Right ventricle myocardium inferior (tissue), 1 donor: ENCODE data around the gene KCNJ12. TPM values are rescaled to one million over a fixed set of nuclear protein-coding genes. Genes with fewer than 3 reads are reported as not detected.
A peak's percentile ranks its signal among the peaks of the same experiment; 100 is the strongest.
"Not testable (repeated sequence)": the region's sequence is repeated elsewhere in the genome, so short reads cannot be mapped to it uniquely, and the experiment has no call there.

Experiments used
- ATAC-seq: fragments of 200-7000 bp; cut with Tn5 transposase; one replicate; pipeline ENCODE4 v1.9.1; 2020; ENCODE audit warnings: mild to moderate bottlenecking, moderate library complexity
- DNase-seq: peaks from one replicate; pipeline ENCODE4 v3.0.0; 2021; ENCODE audit errors: missing footprints
- intact Hi-C: fragments of 100-400 bp; cut with DNase I; formaldehyde crosslinking; loops from one replicate; pipeline ENCODE4 v1.11.0; 2022
- total RNA-seq: library from RNA; stranded (reverse); fragmentation: NEBNext Ultra II Directional; extraction: Animal tissue kit (Norgen Biotek cat#: 25700); gene quantifications from one replicate; pipeline ENCODE4 v1.2.1, GENCODE V29; 2021
- donor health status: DM: no; HTN: yes; CAD: no; lungs with severe emphysema.

Gene KCNJ12
- total RNA-seq, 1 donor from 2014 or later = 12.6 TPM

- intact Hi-C loops, DNase-seq, ATAC-seq: not testable (repeated sequence)
Measured at GRCh38 chr17:21348081-21348925, 27.9 kb upstream of the KCNJ12 start.

- ATAC-seq, intact Hi-C loops, DNase-seq: not testable (repeated sequence)
Measured at GRCh38 chr17:21348926-21349261, 27.3 kb upstream of the KCNJ12 start.

GRCh38 chr17:21349358-21350050, 26.7 kb upstream of the KCNJ12 start:
- ATAC-seq, DNase-seq, intact Hi-C loops: not testable (repeated sequence)

- DNase-seq, intact Hi-C loops, ATAC-seq: not testable (repeated sequence)
Measured at GRCh38 chr17:21350495-21350894, 25.7 kb upstream of the KCNJ12 start.

- ATAC-seq = no peak
- DNase-seq = no peak
- intact Hi-C loops = no loop called here
Measured at GRCh38 chr17:21351366-21352065, 24.6 kb upstream of the KCNJ12 start.

- no peak for ATAC-seq
- no peak for DNase-seq
- intact Hi-C loops = no loop called here
Measured at GRCh38 chr17:21352221-21352980, 23.8 kb upstream of the KCNJ12 start.

GRCh38 chr17:21352981-21353265, 23.2 kb upstream of the KCNJ12 start:
- intact Hi-C loops = no loop called here
- DNase-seq = no peak

GRCh38 chr17:21353326-21354010, 22.7 kb upstream of the KCNJ12 start:
- ATAC-seq (peak; percentile 27), DNase-seq (no peak)
- intact Hi-C loops = no loop called here

More at GRCh38 chr17:21352981-21353265, 23.2 kb upstream of the KCNJ12 start:
- no peak for ATAC-seq

GRCh38 chr17:21354796-21355385, 21.3 kb upstream of the KCNJ12 start:
- DNase-seq (no peak), ATAC-seq (no peak)
- intact Hi-C loops = no loop called here

- ATAC-seq = no peak
- intact Hi-C loops = no loop called here
- no peak for DNase-seq
Measured at GRCh38 chr17:21355586-21355985, 20.6 kb upstream of the KCNJ12 start.

- DNase-seq = no peak
- no peak for ATAC-seq
- intact Hi-C loops = no loop called here
Measured at GRCh38 chr17:21356537-21357127, 19.5 kb upstream of the KCNJ12 start.

- DNase-seq (peak; percentile 9), ATAC-seq (no peak)
- intact Hi-C loops = no loop called here
Measured at GRCh38 chr17:21357281-21357680, 18.9 kb upstream of the KCNJ12 start.

- peak; percentile 13 for DNase-seq
- peak; percentile 62 for ATAC-seq
- intact Hi-C loops = no loop called here
Measured at GRCh38 chr17:21357696-21358656, 18.2 kb upstream of the KCNJ12 start.

- intact Hi-C loops = no loop called here
- DNase-seq = peak; percentile 50
- peak; percentile 86 for ATAC-seq
Measured at GRCh38 chr17:21358682-21359482, 17.3 kb upstream of the KCNJ12 start.

- peak; percentile 7 for ATAC-seq
- peak; percentile 51 for DNase-seq
- intact Hi-C loops = no loop called here
Measured at GRCh38 chr17:21359483-21359840, 16.7 kb upstream of the KCNJ12 start.

GRCh38 chr17:21360048-21360447, 16.1 kb upstream of the KCNJ12 start:
- no peak for ATAC-seq
- intact Hi-C loops = no loop called here
- peak; percentile 18 for DNase-seq
